A549 (cell line): ENCODE measurements around the gene ACSL4. TPM values are rescaled to one million over a fixed set of nuclear protein-coding genes. Genes with fewer than 3 reads are reported as not detected.

ENCODE experiments used
- ATAC-seq, 2 experiments: fragments of 200-7000 bp in 1 of 2; fragments of >200 bp in 1 of 2; cut with Nextera tagmentation in 1 of 2; cut with Tn5 transposase in 1 of 2; 3 replicates each; pipeline versions ENCODE4 v1.8.0 to v1.9.1; 2018 to 2020; ENCODE audit warnings: mild to moderate bottlenecking in 1 of 2, moderate library complexity in 1 of 2
- CTCF ChIA-PET: fragments of 300-600 bp; sonication (Branson Sonifier 250); formaldehyde crosslinking; extraction: SDS; loops from one replicate; lab custom pipeline; 2021; ENCODE audit warnings: antibody characterized with exemption, inconsistent platforms; lab: Yijun Ruan, JAX
- POLR2A ChIA-PET: fragments of 350-600 bp; formaldehyde crosslinking; extraction: SDS; loops from one replicate; lab custom pipeline; 2021; ENCODE audit warnings: antibody characterized with exemption, inconsistent platforms; lab: Yijun Ruan, JAX
- DNase-seq, 2 experiments: peaks; one replicate each; pipeline versions ENCODE4 v3.0.0 to v3.0.0-alpha.2; 2011 to 2016; ENCODE audit warnings: low read depth in 1 of 2, low spot score in 1 of 2
- FAIRE-seq: peaks from 2 replicates; lab custom pipeline; 2011; peaks lifted over from hg19 to GRCh38; lab: Jason Lieb, UNC
- H3K27ac ChIP-seq, 2 experiments: fragments of >200 bp; sonication (Bioruptor Twin); formaldehyde crosslinking; 3 replicates each; pipeline ENCODE4 v1.5.1; 2016 to 2017
- H3K4me1 ChIP-seq: fragments of >200 bp; sonication (Bioruptor Twin); formaldehyde crosslinking; 3 replicates; pipeline ENCODE4 v1.6.1; 2016
- H3K4me2 ChIP-seq: fragments of >200 bp; sonication (Bioruptor Twin); formaldehyde crosslinking; 3 replicates; pipeline ENCODE4 v1.6.1; 2016
- H3K4me3 ChIP-seq: fragments of >200 bp; sonication (Bioruptor Twin); formaldehyde crosslinking; 3 replicates; pipeline ENCODE4 v1.5.1; 2016
- H3K9me3 ChIP-seq: fragments of >200 bp; sonication (Bioruptor Twin); formaldehyde crosslinking; 3 replicates; pipeline ENCODE4 v1.6.1; 2016
- BHLHE40 ChIP-seq: IDR thresholded peaks from 2 replicates; pipeline ENCODE4 v1.6.1; 2012; ENCODE audit warnings: low read depth, low read length, inconsistent platforms
- CBX2 ChIP-seq: fragments of 200-600 bp; sonication (generic); IDR thresholded peaks from 2 replicates; pipeline ENCODE4 v1.6.1; 2016; ENCODE audit warnings: low read depth, mild to moderate bottlenecking, borderline replicate concordance
- CBX8 ChIP-seq: fragments of 200-600 bp; sonication (generic); IDR thresholded peaks from 2 replicates; pipeline ENCODE4 v1.6.1; 2016
- CHD4 ChIP-seq: fragments of 200-600 bp; sonication (generic); IDR thresholded peaks from 2 replicates; pipeline ENCODE4 v1.6.1; 2016; ENCODE audit warnings: antibody characterized with exemption, mild to moderate bottlenecking, borderline replicate concordance
- EHMT2 ChIP-seq: fragments of 200-600 bp; sonication (generic); IDR thresholded peaks from 2 replicates; pipeline ENCODE4 v1.6.1; 2016; ENCODE audit warnings: antibody characterized with exemption, low read depth, mild to moderate bottlenecking, moderate library complexity
- EP300 ChIP-seq, 2 experiments: fragments of >200 bp; sonication (Bioruptor Twin); formaldehyde crosslinking; IDR thresholded peaks; 2 replicates in 1 of 2; 3 replicates in 1 of 2; pipeline ENCODE4 v1.6.1; 2016 to 2017
- ESRRA ChIP-seq: fragments of 150-350 bp; IDR thresholded peaks from 2 replicates; pipeline ENCODE4 v1.6.1; 2014; ENCODE audit warnings: mild to moderate bottlenecking, low read length, borderline replicate concordance
- FOXS1 ChIP-seq: fragments of 250-450 bp; sonication (Bioruptor Pico); IDR thresholded peaks from 2 replicates; pipeline ENCODE4 v1.5.0; 2020; ENCODE audit warnings: mild to moderate bottlenecking, moderate library complexity
- GATA3 ChIP-seq: IDR thresholded peaks from 2 replicates; pipeline ENCODE4 v1.6.1; 2012; ENCODE audit warnings: borderline replicate concordance
- HDAC2 ChIP-seq: fragments of 200-600 bp; sonication (generic); IDR thresholded peaks from 2 replicates; pipeline ENCODE4 v1.6.1; 2016
- HOXB13 ChIP-seq: fragments of 250-450 bp; sonication (Bioruptor Pico); IDR thresholded peaks from 2 replicates; pipeline ENCODE4 v1.5.0; 2020; ENCODE audit warnings: low read depth, mild to moderate bottlenecking, moderate library complexity
- HOXB5 ChIP-seq: fragments of 250-450 bp; sonication (Bioruptor Pico); IDR thresholded peaks from 2 replicates; pipeline ENCODE4 v1.5.0; 2020; ENCODE audit warnings: mild to moderate bottlenecking, moderate library complexity
- JUN ChIP-seq, 2 experiments: fragments of >200 bp; sonication (Bioruptor Twin); formaldehyde crosslinking; IDR thresholded peaks; 2 replicates in 1 of 2; 3 replicates in 1 of 2; pipeline ENCODE4 v1.6.1; 2016 to 2017
- MAZ ChIP-seq: fragments of 150-350 bp; IDR thresholded peaks from 2 replicates; pipeline ENCODE4 v1.6.1; 2014; ENCODE audit warnings: antibody characterized with exemption, low read depth, low read length, borderline replicate concordance
- MYC ChIP-seq: IDR thresholded peaks from 2 replicates; pipeline ENCODE4 v1.6.1; 2012; ENCODE audit warnings: mild to moderate bottlenecking, inconsistent platforms, low read length, improper control_type of control experiment, borderline replicate concordance
- PHF8 ChIP-seq: fragments of 200-600 bp; sonication (generic); IDR thresholded peaks from 2 replicates; pipeline ENCODE4 v1.6.1; 2016; ENCODE audit warnings: low read depth, mild to moderate bottlenecking, antibody characterized with exemption, moderate library complexity, borderline replicate concordance
- RAD21 ChIP-seq, 2 experiments: fragments of >200 bp in 1 of 2; sonication (Bioruptor Twin) in 1 of 2; formaldehyde crosslinking in 1 of 2; IDR thresholded peaks in 1 of 2; conservative IDR thresholded peaks in 1 of 2; 2 replicates in 1 of 2; 3 replicates in 1 of 2; pipeline ENCODE4 v1.6.1; 2012 to 2018; ENCODE audit warnings: inconsistent platforms in 1 of 2
- RNF2 ChIP-seq: fragments of 200-600 bp; sonication (generic); IDR thresholded peaks from 2 replicates; pipeline ENCODE4 v1.6.1; 2016; ENCODE audit warnings: low read depth, mild to moderate bottlenecking, antibody characterized with exemption, moderate library complexity, borderline replicate concordance
- SMC3 ChIP-seq: fragments of >200 bp; sonication (Bioruptor Twin); formaldehyde crosslinking; IDR thresholded peaks from 3 replicates; pipeline ENCODE4 v1.6.1; 2018; ENCODE audit warnings: inconsistent platforms
- SREBF2 ChIP-seq: fragments of 450-650 bp; IDR thresholded peaks from 2 replicates; pipeline ENCODE4 v1.6.1; 2014; ENCODE audit warnings: mild to moderate bottlenecking, moderate library complexity
- TP53 ChIP-seq: fragments of 250-450 bp; sonication (Bioruptor Pico); IDR thresholded peaks from 2 replicates; pipeline ENCODE4 v1.5.0; 2021; ENCODE audit warnings: mild to moderate bottlenecking, moderate library complexity
- ZNF302 ChIP-seq: fragments of 250-450 bp; sonication (Bioruptor Pico); IDR thresholded peaks from 2 replicates; pipeline ENCODE4 v1.9.0; 2021; ENCODE audit warnings: inconsistent platforms, mild to moderate bottlenecking, moderate library complexity
- WGBS: methylation state at CpG from one replicate; pipeline ENCODE4 v1.1.6; 2017; ENCODE audit errors: missing lambda C conversion rate; 5-methylcytosine and 5-hydroxymethylcytosine counted together
- polyA plus RNA-seq, 4 experiments: library from polyadenylated mRNA; depleted of rRNA in 3 of 4; stranded (reverse); fragments of >200 nt; fragmentation: RNase III in 1 of 4; extraction: RNeasy Plus Mini Kit Qiagen cat#74134 plus additional on column Dnase treatment in 1 of 4; gene quantifications; 2 replicates in 3 of 4; 3 replicates in 1 of 4; pipeline ENCODE4 v1.2.3, GENCODE V29; 2011 to 2017
- TF ChIP-seq, protein P1 (sequence below): fragments of 150-350 bp; IDR thresholded peaks from 2 replicates; pipeline ENCODE4 v1.6.1; 2014; ENCODE audit warnings: low read depth, mild to moderate bottlenecking, low read length
- TF ChIP-seq, protein P2 (sequence below): fragments of >200 bp; sonication (Bioruptor Twin); formaldehyde crosslinking; IDR thresholded peaks from 2 replicates; pipeline ENCODE4 v1.6.1; 2016
- TF ChIP-seq, protein P3 (sequence below): IDR thresholded peaks from 2 replicates; pipeline ENCODE4 v1.6.1; 2012
- TF ChIP-seq, protein P4 (sequence below): IDR thresholded peaks from 2 replicates; pipeline ENCODE4 v1.6.1; 2012
- TF ChIP-seq, protein P5 (sequence below): fragments of 250-450 bp; sonication (Bioruptor Pico); IDR thresholded peaks from 2 replicates; pipeline ENCODE4 v1.5.0; 2021; ENCODE audit warnings: mild to moderate bottlenecking, moderate library complexity, borderline replicate concordance
- TF ChIP-seq, protein P6 (sequence below): IDR thresholded peaks from 2 replicates; pipeline ENCODE4 v1.6.1; 2012; ENCODE audit warnings: low read depth, borderline replicate concordance
- TF ChIP-seq, protein P7 (sequence below): fragments of 250-450 bp; sonication (Bioruptor Pico); IDR thresholded peaks from 2 replicates; pipeline ENCODE4 v1.5.0; 2020; ENCODE audit warnings: low read depth, mild to moderate bottlenecking, moderate library complexity

Gene ACSL4
- polyA plus RNA-seq, 2 of the 4 experiments (the other 2 are of a cell fraction): 31.6 to 36.8 TPM

DNA sequence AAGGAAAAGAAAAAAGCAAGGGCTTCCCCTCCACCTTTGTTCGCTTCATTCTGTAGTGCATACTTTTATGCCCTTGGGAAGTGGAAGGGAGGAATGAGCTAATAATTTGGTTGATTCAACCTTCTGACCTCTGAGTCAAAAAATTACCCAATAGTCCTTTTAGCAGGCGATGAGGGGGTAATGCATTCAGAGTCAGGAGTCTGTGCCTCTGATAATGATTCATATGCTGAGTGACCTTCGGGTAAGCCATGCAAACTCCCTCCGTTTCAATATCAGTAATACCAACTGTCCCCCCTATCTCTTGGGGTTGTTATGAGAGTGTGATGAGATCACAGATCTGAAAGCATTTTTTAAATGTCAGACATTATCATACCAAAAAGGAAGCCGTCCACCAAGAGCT is 41.6 kb upstream of the ACSL4 start (continued):
- TF ChIP-seq SMC3 (peak; percentile 33; the same call in 1 of the 3 replicates), ZNF302 (no peak), CBX2 (no peak), PHF8 (no peak), EP300 (IDR thresholded peaks at IDR 0.05) (peak; percentile 84 to 85; a peak in 3 of 5 replicates), CBX8 (no peak), TP53 (CRISPR knock-in tag) (no peak), BHLHE40 (no peak), HDAC2 (no peak), JUN (IDR thresholded peaks at IDR 0.05) (peak; percentile 75 to 84; a peak in 3 of 5 replicates), SREBF2 (no peak), ESRRA (peak; percentile 70; the same call in 1 of the 2 replicates), MYC (no peak), GATA3 (peak; percentile 63), CHD4 (no peak), FOXS1 (CRISPR knock-in tag) (no peak), MAZ (no peak), HOXB5 (CRISPR knock-in tag) (no peak), EHMT2 (no peak), RAD21 (conservative IDR thresholded peaks at IDR 0.05 in 1 of 2, IDR thresholded peaks at IDR 0.05 in 1 of 2) (peak in 1 of 2 experiments; percentile 3; a peak in 2 of 5 replicates), RNF2 (no peak)
- TF ChIP-seq, protein P1, sequence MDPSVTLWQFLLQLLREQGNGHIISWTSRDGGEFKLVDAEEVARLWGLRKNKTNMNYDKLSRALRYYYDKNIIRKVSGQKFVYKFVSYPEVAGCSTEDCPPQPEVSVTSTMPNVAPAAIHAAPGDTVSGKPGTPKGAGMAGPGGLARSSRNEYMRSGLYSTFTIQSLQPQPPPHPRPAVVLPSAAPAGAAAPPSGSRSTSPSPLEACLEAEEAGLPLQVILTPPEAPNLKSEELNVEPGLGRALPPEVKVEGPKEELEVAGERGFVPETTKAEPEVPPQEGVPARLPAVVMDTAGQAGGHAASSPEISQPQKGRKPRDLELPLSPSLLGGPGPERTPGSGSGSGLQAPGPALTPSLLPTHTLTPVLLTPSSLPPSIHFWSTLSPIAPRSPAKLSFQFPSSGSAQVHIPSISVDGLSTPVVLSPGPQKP: no peak
- TF ChIP-seq, protein P2, sequence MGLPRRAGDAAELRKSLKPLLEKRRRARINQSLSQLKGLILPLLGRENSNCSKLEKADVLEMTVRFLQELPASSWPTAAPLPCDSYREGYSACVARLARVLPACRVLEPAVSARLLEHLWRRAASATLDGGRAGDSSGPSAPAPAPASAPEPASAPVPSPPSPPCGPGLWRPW: 0 out of 2 replicates have a peak, but pooled peaks have one; percentile 53
- TF ChIP-seq, protein P3, sequence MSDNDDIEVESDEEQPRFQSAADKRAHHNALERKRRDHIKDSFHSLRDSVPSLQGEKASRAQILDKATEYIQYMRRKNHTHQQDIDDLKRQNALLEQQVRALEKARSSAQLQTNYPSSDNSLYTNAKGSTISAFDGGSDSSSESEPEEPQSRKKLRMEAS: no peak
- TF ChIP-seq, protein P4, sequence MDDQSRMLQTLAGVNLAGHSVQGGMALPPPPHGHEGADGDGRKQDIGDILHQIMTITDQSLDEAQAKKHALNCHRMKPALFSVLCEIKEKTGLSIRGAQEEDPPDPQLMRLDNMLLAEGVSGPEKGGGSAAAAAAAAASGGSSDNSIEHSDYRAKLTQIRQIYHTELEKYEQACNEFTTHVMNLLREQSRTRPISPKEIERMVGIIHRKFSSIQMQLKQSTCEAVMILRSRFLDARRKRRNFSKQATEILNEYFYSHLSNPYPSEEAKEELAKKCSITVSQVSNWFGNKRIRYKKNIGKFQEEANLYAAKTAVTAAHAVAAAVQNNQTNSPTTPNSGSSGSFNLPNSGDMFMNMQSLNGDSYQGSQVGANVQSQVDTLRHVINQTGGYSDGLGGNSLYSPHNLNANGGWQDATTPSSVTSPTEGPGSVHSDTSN: no peak

DNA sequence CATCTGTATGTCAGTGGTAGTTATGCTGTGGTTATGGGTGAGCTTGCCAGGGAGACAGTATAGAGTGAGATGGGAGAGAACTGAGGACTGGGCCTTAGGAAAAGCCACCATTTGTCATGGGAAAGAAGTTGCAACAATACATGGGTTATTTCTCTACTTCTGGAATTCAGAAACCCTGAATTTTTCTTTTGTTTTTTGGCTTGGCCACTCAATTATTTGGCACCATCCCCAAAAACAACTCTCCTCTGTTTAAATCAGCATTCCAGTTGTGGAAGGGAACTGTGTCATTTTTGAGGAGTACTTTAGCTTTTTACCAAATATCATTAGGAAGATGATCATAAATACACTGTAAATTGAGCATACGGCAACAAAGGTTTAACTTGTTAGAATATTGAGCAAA is 41.1 kb upstream of the ACSL4 start:
- no peak for FAIRE-seq
- POLR2A ChIA-PET: interaction anchor here (1.3 kb wide), 1 partner anchor 66 kb away, joined by 3 read pairs; no protein-coding TSS in a partner anchor

More for the DNA sequence above, 41.1 kb upstream of the ACSL4 start:
- CTCF ChIA-PET: interaction anchor here (1.3 to 2.0 kb wide), 2 partner anchors 61 to 117 kb away, joined by 5 to 6 read pairs; no protein-coding TSS in a partner anchor
- TF ChIP-seq, protein P5, sequence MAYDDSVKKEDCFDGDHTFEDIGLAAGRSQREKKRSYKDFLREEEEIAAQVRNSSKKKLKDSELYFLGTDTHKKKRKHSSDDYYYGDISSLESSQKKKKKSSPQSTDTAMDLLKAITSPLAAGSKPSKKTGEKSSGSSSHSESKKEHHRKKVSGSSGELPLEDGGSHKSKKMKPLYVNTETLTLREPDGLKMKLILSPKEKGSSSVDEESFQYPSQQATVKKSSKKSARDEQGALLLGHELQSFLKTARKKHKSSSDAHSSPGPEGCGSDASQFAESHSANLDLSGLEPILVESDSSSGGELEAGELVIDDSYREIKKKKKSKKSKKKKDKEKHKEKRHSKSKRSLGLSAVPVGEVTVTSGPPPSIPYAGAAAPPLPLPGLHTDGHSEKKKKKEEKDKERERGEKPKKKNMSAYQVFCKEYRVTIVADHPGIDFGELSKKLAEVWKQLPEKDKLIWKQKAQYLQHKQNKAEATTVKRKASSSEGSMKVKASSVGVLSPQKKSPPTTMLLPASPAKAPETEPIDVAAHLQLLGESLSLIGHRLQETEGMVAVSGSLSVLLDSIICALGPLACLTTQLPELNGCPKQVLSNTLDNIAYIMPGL: no peak
- TF ChIP-seq, protein P6, sequence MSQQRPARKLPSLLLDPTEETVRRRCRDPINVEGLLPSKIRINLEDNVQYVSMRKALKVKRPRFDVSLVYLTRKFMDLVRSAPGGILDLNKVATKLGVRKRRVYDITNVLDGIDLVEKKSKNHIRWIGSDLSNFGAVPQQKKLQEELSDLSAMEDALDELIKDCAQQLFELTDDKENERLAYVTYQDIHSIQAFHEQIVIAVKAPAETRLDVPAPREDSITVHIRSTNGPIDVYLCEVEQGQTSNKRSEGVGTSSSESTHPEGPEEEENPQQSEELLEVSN: no peak
- TF ChIP-seq, protein P7, sequence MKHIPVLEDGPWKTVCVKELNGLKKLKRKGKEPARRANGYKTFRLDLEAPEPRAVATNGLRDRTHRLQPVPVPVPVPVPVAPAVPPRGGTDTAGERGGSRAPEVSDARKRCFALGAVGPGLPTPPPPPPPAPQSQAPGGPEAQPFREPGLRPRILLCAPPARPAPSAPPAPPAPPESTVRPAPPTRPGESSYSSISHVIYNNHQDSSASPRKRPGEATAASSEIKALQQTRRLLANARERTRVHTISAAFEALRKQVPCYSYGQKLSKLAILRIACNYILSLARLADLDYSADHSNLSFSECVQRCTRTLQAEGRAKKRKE (CRISPR knock-in tag): no peak
- TF ChIP-seq PHF8 (no peak), HOXB13 (CRISPR knock-in tag) (no peak)
- ATAC-seq: peak; percentile 35 to 45; a peak in 2 of 6 replicates
- Histone ChIP-seq H3K4me3 (no peak overlapping the region), H3K4me1 (peaks cover 27% of the 10 kb centered on the region), H3K27ac (peak overlapping the region; percentile 46 to 76), H3K9me3 (peaks cover 10% of the 10 kb centered on the region; the same call in 2 of the 3 replicates), H3K4me2 (peak overlapping the region; percentile 57)
- WGBS: 86% methylated on average over 1 of the region's 1 CpG
- no peak for DNase-seq
